RPMI7951 (cell line): ENCODE measurements around the gene H2BW2. TPM values are rescaled to one million over a fixed set of nuclear protein-coding genes. Genes with fewer than 3 reads are reported as not detected.

ENCODE experiments used
- total RNA-seq: library from RNA; depleted of rRNA; stranded (reverse); fragments of >200 nt; shearing (Covaris generic); gene quantifications from 2 replicates; pipeline ENCODE4 v1.2.3, GENCODE V29; 2014; rRNA removed

The H2BW2 gene
- total RNA-seq, 1 experiment from 2014 or later: not detected

Other genes starting within 250 kb of the H2BW2 start
- gene RAB9B, start 207.7 kb upstream of the H2BW2 start, total RNA-seq: under 0.01 TPM in 1 of 2 replicates, not detected in the other
- 7.8 and 19.9 TPM in 2 replicates for gene TMSB15B, start 77.3 kb upstream of the H2BW2 start, total RNA-seq
- gene H2BW1, start 26.2 kb upstream of the H2BW2 start, total RNA-seq: not detected in 2 replicates
- gene TMSB15C, start 36.3 kb downstream of the H2BW2 start, total RNA-seq: 3.0 and 7.3 TPM in 2 replicates
- gene ZCCHC18, start 72.6 kb downstream of the H2BW2 start, total RNA-seq: 0.20 TPM in 1 of 2 replicates, not detected in the other
- gene SLC25A53, start 117.1 kb downstream of the H2BW2 start, total RNA-seq: 6.4 and 7.4 TPM in 2 replicates
- gene FAM199X, start 126.5 kb downstream of the H2BW2 start, total RNA-seq: 11.9 and 14.7 TPM in 2 replicates
- gene ESX1, start 215.0 kb downstream of the H2BW2 start, total RNA-seq: not detected in 2 replicates